Activated naive CD4-positive, alpha-beta T cell treated with anti-CD3 and anti-CD28 coated beads, Interleukin-2, amount 50 U/mL, for 72 hours (primary cell): Measurements from ENCODE around the gene BTRC. TPM values are rescaled to one million over a fixed set of nuclear protein-coding genes. Genes with fewer than 3 reads are reported as not detected.

Experiments
- ATAC-seq, 2 donors: fragments of 150-1000 bp; cut with Tn5 transposase; 2 replicates each; pipeline ENCODE4 v1.10.0; 2021; ENCODE audit warnings: mild to moderate bottlenecking in 2 of 2, moderate library complexity in 2 of 2
- DNase-seq, 2 donors: peaks; one replicate each; pipeline ENCODE4 v3.0.0; 2021 to 2022; ENCODE audit warnings: low spot score in 2 of 2
- H3K27ac Mint-ChIP-seq, 2 donors: one replicate each; pipeline ENCODE4 v1.8.0; 2022; ENCODE audit warnings: mild to moderate bottlenecking in 2 of 2, mixed read lengths in 2 of 2
- H3K36me3 Mint-ChIP-seq, 2 donors: one replicate each; pipeline ENCODE4 v1.8.0; 2022; ENCODE audit warnings: mixed read lengths in 2 of 2
- H3K9me3 Mint-ChIP-seq, 2 donors: one replicate each; pipeline ENCODE4 v1.8.0; 2022; ENCODE audit warnings: mixed read lengths in 2 of 2
- total RNA-seq, 2 donors: library from RNA; stranded (reverse); gene quantifications; one replicate each; pipeline ENCODE4 v1.2.3, GENCODE V29; 2022

Gene BTRC
- total RNA-seq, 2 donors from 2014 or later = 12.0 to 20.9 TPM

DNA sequence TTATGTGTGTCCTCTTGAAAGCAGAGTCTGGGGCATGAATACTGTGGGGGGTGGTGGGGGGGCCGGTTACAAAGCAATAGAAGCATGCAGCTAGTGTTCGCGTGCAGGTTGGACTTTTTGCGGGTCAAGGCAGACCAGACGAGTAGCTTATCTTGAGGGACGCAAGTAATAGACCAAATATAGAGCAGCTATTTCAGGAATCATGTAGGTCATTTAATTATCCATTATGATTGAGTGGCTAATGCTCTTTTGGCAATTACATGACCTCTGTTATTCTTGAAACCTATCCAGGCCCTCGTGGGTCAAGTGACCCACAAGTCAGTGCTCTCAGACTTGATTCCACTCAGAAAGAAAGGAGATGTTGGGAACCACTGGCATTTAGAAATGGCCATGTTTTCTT, 93.0 kb downstream of the BTRC start:
- DNase-seq = no peak
- Mint-ChIP-seq H3K36me3 (no peaks in the 10 kb centered on the region), H3K27ac (no peak overlapping the region), H3K9me3 (no peaks in the 10 kb centered on the region)
- no peak for ATAC-seq

DNA sequence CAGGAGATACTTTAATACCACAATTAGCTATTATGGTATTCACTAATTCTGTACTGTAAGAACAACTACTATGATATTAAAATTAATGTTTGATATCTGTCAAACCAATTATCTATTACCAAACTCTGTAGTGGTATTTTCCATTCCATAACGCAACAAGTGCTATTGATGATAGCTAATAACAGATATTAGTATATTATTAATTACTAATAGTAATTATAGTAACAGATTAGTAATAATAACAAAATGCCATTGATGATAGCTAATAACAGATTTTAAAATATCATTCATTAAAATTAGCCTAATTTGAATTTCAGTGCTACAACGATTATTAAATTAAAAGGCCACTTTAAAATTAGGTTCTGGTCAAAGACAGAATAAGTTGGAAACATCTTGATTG, 93.5 kb downstream of the BTRC start:
- no peaks in the 10 kb centered on the region for H3K9me3 Mint-ChIP-seq
- ATAC-seq (no peak), DNase-seq (no peak)
- H3K27ac Mint-ChIP-seq = no peak overlapping the region
- no peaks in the 10 kb centered on the region for H3K36me3 Mint-ChIP-seq

DNA sequence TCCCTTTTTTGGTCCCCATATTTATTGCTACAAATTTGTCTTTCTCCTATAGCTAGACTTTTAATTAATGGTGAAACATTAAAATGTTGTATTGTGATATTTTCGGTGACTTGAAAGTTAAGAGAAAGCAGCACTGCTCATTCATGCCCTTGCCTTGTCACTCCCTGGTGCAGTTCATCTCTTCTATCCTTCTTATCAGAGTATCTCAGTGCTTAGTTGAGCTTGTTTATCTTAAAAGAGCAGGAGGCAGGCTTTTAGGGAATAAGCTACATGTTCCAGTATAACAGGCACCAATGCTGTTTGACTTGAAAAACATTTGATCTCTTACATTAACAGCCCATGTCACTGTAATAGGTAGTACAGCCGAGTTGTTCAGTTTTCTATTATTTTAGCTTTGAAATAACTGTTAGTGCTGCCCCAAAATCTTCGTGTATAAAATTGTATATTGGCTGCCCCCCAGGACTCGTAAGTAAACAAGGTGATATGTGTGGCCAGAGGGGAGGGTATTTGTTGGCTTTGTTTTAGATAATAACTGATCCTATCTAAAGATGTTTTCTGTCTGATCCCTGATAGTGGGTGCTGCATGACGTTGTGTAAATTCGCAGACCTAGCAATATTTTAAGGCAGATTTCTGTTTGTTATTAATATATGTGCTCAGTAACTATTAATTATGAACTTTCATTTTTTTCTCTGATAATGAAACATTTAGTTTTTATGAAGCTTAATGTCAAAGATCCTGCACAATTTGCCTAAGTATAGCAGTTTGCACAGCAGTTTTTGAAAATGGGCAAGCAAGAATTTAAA, 96.5 kb downstream of the BTRC start:
- ATAC-seq (no peak), DNase-seq (no peak)
- Mint-ChIP-seq H3K36me3 (no peaks in the 10 kb centered on the region), H3K27ac (no peak overlapping the region), H3K9me3 (no peaks in the 10 kb centered on the region)

DNA sequence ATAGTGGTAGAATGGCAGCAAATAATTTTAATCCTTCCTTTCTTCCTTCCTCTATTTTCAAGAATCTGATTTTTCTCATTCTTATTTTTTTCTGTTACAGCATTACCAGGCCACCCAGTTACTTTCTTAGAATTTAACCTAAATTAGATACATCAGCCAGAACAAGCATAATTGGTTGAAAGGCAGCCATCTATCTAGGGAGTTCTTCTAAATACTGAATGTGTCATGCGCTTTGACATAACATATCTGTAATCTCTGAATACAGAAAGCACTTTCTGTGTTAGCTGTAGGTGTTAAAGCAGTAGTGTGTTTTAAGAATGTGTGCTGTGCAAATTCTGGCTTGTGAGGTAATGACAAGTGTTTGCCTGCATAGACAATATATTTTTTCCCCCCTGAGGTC, 97.3 kb downstream of the BTRC start:
- H3K36me3 Mint-ChIP-seq = no peaks in the 10 kb centered on the region
- no peaks in the 10 kb centered on the region for H3K9me3 Mint-ChIP-seq
- H3K27ac Mint-ChIP-seq = no peak overlapping the region
- ATAC-seq (no peak), DNase-seq (no peak)

DNA sequence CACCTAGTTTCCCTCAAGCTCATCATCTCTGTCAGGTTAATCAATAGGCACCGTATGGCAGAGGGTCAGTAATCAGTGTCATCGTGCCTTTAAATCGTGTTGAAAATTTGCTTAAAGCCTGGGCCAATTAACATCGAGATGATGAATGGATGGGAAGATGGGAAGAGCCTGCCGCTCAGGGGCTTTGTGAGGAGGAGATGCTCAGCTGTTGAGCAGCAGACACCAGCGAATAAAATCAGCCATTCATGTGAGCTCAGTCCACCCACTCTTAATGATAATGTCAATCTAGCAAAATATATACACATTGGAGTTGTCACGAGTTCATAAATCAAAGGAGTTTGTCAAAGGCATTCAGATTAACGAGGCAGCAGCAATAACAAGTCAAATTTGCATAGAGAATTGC, 97.7 kb downstream of the BTRC start:
- no peak for ATAC-seq
- Mint-ChIP-seq H3K36me3 (no peaks in the 10 kb centered on the region), H3K9me3 (no peaks in the 10 kb centered on the region), H3K27ac (no peak overlapping the region)
- DNase-seq = no peak

DNA sequence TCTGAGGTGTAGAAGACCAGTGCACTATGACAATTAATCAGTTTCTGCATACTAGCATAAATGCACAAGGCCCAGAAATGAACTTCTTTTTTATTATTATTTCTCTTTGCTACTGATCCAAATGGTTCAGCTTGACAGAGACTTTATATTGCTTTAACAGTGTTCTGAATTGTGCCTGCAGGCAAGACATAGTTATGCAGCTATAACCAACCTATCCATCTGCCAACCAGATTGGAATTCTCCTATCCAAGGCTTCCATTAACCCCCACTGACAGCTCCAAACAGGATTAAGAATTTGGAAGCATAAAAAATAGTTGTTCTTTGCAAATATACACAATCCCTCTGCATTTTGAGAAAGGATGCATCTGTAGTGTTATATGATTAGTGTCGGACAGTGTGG, 98.2 kb downstream of the BTRC start:
- no peaks in the 10 kb centered on the region for H3K36me3 Mint-ChIP-seq
- ATAC-seq (no peak), DNase-seq (no peak)
- no peaks in the 10 kb centered on the region for H3K9me3 Mint-ChIP-seq
- H3K27ac Mint-ChIP-seq = no peak overlapping the region

DNA sequence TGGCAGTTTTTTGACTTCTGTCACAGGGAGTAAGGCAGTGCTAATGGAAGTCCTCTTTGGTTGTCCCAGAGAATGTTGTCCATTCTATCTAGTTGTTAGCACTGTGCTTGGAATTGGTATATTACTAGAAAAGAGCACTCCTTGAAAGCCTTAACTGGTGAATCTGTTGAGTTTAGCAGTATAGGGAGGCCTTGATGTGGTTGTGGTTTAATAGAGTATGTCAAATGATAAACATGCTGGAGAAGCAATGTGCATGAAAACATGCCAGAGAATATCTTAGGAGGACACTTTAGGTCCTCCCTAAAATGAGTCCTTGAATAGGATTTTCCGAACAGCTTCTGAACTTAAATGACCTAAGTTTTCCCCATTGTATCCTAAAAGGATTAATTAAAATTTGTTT, 98.6 kb downstream of the BTRC start:
- ATAC-seq (no peak), DNase-seq (no peak)
- H3K9me3 Mint-ChIP-seq = no peaks in the 10 kb centered on the region
- H3K36me3 Mint-ChIP-seq = no peaks in the 10 kb centered on the region
- H3K27ac Mint-ChIP-seq = no peak overlapping the region

DNA sequence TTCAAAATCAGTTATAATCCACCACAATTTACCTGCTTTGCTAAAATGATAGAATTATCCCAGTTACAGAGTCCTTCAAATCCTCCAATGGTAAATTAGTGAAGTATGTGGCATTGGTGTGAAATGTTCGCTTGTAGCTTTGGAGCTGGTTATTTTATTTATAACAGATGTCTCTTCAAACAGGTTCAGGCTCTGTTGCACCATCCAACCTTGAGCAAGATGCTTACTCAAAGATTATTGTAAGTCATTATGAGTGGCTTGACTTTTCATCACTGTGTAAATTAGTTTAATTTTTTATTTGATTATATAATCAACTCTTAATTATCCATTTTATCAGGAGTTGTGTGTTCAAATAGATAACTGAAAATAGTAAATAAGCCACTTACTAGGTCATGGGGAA, 99.4 kb downstream of the BTRC start:
- DNase-seq (no peak), ATAC-seq (no peak)
- Mint-ChIP-seq H3K27ac (no peak overlapping the region), H3K36me3 (no peaks in the 10 kb centered on the region), H3K9me3 (no peaks in the 10 kb centered on the region)

DNA sequence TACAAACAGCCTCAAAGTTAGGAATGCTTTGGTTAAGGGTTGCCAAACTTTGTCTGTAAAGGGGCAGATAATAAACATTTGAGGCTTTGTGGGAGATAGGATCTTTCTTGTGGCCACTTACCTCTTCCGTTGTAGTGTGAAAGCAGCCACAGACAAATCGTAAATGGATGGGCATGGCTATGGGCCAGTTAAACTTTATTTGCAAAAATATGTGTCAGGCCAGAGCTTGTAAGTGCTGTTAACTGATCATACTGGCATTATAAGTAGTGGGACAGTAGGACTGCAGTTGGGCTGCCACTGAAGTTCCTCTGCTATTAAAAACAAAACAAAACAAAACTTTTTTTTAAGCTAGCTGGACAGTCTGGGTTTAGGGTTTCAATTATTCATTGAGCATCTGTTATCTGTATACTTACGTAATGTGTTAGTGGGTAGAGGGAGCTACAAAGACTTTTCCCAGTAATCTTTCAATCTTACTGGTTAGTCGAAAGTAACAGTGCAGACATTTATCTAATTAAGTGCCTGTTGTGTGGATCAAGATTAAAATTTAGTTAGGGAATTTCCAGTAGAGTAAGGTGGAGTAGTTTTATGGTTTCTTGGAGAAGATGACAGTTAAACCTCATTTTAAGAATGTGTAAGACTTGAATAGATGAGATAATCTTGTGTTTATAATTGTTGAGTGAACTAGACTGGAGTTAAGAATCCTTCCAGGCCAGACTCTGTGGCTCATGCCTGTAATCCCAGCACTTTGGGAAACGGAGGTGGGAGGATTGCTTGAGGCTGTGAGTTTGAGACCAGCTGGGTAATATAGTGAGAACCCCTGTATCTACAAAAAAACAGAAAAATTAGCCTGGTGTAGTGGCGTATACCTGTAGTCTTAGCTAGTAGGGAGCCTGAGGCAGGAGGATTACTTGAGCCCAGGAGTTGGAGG, 100.1 kb downstream of the BTRC start:
- DNase-seq (no peak), ATAC-seq (peak in 1 of 2 donors; percentile 16)
- Mint-ChIP-seq H3K27ac (peak overlapping the region in 1 of 2 donors; percentile 49), H3K9me3 (no peaks in the 10 kb centered on the region), H3K36me3 (no peaks in the 10 kb centered on the region)

DNA sequence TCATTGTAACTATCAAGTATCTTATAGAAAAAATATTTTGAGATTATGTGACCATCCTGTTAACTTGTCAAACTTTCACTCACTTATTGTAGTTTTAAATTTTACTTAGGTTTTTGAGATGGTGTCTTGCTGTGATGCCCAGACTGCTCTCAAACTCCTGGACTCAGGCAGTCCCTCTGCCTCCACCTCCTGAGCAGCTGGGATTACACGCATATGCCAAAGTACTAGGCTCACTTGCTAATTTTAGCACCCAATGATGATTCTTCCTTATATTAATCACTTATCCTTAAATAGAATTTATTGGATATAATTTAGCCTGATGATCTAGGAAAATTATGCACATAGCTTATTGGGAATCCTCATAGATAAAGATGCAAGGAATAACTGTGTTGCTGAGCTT, 104.9 kb downstream of the BTRC start:
- DNase-seq = no peak
- no peak for ATAC-seq
- H3K27ac Mint-ChIP-seq = no peak overlapping the region
- no peaks in the 10 kb centered on the region for H3K36me3 Mint-ChIP-seq
- no peaks in the 10 kb centered on the region for H3K9me3 Mint-ChIP-seq

DNA sequence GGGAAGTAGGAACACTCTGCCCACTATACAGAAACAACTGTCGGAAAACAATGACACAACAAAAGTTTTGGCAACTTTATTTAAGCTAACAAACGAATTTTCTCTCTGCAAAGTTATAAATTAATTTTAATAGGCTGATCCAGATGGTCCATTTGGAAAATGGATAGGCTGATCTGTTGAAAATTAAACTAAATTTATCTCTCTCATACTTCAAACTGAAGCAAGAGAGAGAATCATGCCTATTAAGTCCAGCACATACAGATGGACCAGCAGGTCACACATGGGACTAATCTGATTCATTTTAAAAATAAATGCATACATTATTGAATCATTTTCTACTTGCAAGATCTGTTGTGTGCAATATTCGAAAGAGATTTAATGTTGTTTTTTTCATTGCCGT, 110.1 kb downstream of the BTRC start:
- H3K36me3 Mint-ChIP-seq = no peaks in the 10 kb centered on the region
- no peak for DNase-seq
- ATAC-seq = no peak
- no peak overlapping the region for H3K27ac Mint-ChIP-seq
- H3K9me3 Mint-ChIP-seq = no peaks in the 10 kb centered on the region

DNA sequence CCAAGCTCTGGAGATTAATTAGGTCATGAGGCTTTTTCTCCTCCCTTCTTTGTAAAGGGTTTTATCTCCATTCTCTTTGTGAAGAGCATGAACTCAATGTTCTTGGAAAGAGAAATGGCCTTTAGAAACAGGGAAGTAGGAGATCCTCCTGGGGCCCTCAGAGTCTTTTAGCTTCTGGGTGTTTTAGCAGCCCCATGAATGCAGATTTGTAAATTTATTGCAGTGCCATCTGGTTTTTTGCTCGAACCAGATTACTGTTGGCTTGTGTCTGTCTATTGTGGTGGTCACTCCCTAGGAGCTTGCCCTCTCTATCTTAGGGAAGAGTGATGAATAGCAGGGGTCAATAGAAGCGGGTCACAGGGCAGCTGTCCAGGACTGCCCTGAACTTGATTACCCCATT, 110.6 kb downstream of the BTRC start:
- no peaks in the 10 kb centered on the region for H3K9me3 Mint-ChIP-seq
- no peak for ATAC-seq
- H3K36me3 Mint-ChIP-seq = no peaks in the 10 kb centered on the region
- DNase-seq = no peak
- no peak overlapping the region for H3K27ac Mint-ChIP-seq

DNA sequence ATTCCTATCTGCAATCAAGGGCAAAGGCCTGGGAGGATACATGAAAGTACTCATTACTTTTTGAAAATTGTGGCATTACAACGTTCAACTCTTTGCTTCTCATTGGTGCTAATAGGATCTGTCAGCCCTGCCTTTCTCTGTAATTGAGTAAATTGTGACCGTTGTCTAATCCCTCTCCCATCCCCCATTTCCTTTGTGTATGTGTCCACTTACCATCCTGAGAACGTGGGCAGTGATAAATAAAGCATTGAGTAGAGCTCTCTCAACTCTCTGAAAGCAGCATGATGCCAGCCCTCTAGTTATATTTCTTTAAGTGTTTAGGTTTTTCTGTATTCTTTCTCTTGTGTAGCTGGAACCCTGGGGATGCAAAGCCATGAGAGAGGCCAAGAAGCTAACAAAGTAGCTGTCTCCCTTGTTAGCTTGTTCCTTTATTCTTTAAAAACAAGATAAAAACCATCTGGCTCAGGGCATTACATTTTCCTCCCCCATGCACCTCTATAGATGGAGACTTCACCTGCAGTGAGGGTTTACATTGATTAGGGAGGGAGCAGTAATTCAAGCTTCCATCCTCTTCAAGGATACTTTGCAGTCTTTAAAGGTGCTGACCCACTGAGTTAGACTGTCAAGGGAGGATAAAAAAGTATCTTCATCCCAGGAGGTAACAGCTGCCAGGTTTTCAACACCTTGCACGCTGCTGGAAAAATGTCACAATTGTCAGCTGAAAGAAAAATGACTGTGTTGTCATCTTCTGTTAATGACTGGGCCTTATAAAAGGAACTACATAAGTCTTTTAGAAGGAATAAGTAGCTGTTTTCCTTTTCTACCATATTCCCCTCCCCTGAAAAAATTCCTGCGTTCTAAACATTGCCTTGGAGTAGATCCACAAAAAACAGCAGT, 112.3 kb downstream of the BTRC start:
- no peak overlapping the region for H3K27ac Mint-ChIP-seq
- ATAC-seq = no peak
- H3K36me3 Mint-ChIP-seq = no peaks in the 10 kb centered on the region
- DNase-seq = no peak
- H3K9me3 Mint-ChIP-seq = no peaks in the 10 kb centered on the region

DNA sequence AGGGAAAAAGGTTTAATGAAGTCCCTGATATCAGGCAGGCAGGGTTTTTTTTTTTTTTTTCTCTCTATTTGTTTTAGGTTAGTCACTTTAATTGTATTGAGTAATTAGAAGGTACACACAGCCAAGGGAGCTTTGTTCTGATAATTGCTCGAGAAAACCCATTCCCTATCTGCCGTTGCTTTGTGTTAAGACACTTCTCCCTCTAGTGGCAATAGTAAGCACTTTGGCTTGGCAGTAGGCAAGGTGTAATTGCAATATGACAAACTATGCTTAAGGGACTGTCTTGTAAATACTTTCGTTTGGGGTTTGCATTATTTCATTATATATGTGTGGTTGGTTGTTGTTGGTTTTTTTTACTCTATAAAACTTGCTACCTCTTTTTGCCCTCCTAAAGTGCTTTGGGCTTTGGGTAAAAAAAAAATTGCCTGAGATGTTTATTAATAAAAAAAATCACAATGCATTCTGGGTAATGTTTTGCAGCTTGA, 113.4 kb downstream of the BTRC start:
- DNase-seq (peak in 1 of 2 donors; percentile 17), ATAC-seq (peak; percentile 65 to 81)
- Mint-ChIP-seq H3K9me3 (no peaks in the 10 kb centered on the region), H3K27ac (no peak overlapping the region), H3K36me3 (no peaks in the 10 kb centered on the region)

DNA sequence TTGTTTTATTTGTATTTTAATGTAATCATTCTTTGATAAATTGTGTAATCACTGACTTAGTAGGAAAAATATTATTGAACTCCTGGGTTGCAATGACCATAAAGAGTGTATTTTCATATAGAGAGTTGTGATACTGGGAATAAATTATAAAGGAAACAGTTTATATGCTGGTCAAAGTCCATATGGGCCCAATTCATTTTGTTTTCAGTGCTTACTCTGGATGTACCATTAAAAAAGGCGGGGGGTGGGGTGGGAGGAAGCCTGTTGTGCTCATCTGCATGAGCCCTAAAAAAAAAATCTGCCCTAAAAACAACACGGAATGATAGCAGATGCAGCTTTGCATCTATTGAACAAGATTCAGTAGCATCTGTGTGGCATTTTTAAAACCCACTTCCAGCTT, 114.2 kb downstream of the BTRC start:
- H3K36me3 Mint-ChIP-seq = no peaks in the 10 kb centered on the region
- DNase-seq (no peak), ATAC-seq (no peak)
- H3K9me3 Mint-ChIP-seq = no peaks in the 10 kb centered on the region
- no peak overlapping the region for H3K27ac Mint-ChIP-seq

DNA sequence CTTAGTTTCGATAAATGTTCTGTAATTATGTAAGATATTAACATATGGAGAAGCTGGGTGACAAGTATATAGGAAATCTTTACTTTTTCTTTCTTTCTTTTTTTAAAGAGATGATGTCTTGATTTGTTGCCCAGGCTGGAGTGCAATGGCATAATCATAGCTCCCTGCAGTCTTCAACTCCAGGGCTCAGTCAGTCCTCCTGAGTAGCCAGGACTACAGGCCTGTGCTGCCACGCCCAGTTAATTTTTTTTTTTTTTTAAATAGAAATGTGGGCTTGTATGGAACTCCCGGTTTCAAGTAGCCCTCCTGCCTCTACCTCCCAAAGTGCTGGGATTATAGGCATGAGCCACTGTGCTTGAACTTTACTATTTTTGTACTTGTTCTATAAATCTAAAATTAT, 122.4 kb downstream of the BTRC start:
- ATAC-seq (no peak), DNase-seq (no peak)
- H3K9me3 Mint-ChIP-seq = no peaks in the 10 kb centered on the region
- peaks cover 0 to 2% of the 10 kb centered on the region in 2 donors for H3K36me3 Mint-ChIP-seq
- H3K27ac Mint-ChIP-seq = no peak overlapping the region

DNA sequence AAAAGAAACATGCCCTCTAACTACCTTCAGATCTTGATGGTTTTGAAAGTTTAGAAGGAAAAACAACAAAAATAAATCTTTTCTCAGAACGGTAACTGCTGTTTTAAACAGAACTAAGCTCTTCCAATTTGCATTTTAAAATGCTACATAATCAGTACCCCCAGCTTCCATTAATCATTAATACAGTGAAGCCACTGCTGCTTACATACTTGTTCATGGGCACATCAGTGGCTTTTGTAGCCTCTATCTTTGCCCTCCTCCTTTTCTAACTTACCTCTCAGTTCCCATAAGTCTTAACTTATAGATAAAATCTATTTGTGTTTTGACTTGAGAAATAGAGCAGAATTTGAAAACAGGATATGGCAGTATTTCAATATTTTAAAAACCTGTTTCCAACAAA, 125.0 kb downstream of the BTRC start:
- Mint-ChIP-seq H3K27ac (no peak overlapping the region), H3K9me3 (no peaks in the 10 kb centered on the region), H3K36me3 (peaks cover 0 to 7% of the 10 kb centered on the region in 2 donors)
- DNase-seq = no peak
- no peak for ATAC-seq
